GM18508 (cell line): ENCODE measurements around the gene OXLD1.

Source experiments
- ATAC-seq: cut with Tn5 transposase; IDR thresholded peaks from one replicate; pipeline ENCODE4 v1.9.1; 2021; ENCODE audit warnings: moderate number of reproducible peaks; ENCODE audit not compliant: insufficient read depth, unreplicated experiment

Gene OXLD1

DNA sequence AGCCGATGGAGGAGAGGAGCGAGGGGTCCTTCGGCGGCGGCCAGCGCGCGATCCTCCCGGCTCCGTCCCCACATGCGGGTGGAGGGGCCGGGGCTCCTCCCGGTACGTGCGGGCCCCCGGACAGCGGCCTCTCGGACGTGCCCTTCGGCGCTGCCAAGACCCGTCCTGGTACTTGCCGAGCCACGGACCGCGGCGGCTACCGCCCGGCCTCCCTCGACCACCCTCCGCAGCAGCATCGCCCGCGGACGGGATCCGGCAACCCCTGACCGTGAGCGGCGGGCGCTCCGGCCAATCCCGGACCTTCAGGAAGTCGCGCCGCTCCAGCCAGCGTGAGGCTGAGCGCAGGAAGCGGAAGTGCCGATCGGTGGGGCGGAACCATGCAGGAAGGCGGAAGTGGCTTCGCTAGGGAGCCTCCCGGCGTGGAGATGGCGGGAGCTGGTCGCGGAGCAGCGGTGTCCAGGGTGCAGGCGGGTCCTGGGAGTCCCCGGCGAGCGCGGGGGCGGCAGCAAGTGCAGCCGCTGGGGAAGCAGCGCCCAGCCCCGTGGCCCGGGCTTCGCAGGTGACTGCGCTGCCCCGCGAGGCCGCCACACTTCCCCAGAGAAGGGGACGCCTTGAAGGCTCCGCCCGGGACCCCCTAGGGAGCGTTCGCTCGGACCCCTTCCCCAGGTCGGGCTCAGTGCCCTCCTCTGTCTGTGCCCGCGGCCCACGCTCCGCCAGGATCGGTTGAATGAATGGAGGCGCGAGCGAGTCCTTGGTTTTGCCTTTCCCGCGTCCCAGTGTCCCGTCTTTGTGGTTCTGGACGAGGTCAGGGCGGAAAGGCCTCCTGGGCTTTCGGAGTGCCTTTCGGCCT is at the start of gene OXLD1, which contains the start of gene CCDC137:
Gene OXLD1, minus strand, starts transcription at position 264 of the 850 bp plus-strand sequence. Its CDS starts 28 bp downstream, at position 236.
Gene CCDC137, plus strand, starts transcription at position 396 of the 850 bp plus-strand sequence. Its CDS starts 30 bp downstream, at position 426.
- ATAC-seq = peak; percentile 52

- no peak for ATAC-seq
Measured at GRCh38 chr17:81715107-81715871, 48.9 kb upstream of the OXLD1 start.

GRCh38 chr17:81714412-81715106 is 48.2 kb upstream of the OXLD1 start:
- ATAC-seq = no peak

- no peak for ATAC-seq
Measured at GRCh38 chr17:81713556-81714411, 47.4 kb upstream of the OXLD1 start.

DNA sequence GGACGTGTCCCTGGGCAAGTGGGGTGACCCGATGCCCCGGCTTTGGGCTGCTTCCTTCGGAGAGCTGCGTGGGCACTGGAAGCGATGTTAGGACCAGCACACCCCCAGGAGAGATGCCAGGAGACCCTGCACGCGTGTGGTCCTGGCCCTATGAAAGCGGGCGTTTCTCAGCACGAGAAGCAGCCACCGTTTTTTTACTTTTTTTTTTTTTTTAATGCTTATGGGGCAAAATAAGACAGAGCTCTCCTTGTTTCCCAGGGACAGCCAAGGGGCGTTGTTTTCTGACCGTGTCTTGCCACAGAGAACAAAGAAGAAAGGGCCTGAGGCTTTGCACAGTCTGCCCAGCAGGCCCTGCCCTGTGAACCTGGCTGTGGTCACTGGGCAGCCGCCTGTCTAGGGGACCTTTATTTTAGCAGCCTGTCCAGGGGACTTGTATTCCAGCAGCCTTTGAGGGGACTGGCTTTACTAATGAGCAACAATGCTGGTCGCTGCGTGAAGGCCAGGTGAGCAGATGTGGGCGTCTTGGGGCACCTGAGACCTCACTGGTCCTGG is 46.7 kb upstream of the OXLD1 start:
- ATAC-seq = no peak

- no peak for ATAC-seq
Measured at GRCh38 chr17:81712468-81713003, 46.1 kb upstream of the OXLD1 start.

DNA sequence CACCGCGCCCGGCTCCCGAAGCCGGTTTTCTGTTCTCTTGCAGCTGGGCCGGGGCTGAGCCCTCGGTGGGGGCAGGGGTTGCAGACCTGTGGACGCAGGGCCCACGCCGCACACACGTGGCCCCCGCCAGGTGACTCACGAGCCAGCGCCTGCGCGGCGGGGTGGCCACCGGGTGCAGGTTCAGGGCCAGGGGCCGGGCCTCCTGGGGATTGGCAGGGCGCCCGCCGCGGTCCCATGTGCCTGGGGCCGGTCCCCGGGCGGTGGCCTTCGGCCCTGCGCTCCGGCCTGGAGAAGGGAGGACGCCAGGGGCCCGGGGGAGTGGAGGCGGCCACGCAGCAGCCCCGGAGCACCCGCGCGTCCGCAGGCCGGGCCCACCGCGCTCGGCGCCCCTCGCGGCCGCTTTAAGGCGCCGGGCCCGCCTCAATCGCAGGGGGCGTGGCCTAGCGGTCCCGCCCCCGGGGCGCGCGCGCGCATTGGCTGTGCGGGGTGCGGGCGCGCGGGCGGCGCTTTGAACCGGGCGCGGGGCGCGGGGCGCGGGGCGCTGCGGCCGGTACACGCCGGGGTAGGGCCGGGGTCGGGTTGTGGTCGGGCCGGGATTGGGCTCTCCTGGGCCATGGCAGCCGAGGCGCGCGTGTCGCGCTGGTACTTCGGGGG is 45.5 kb upstream of the OXLD1 start, which contains the start of gene SLC25A10:
Gene SLC25A10, plus strand, starts transcription at position 471 of the 654 bp plus-strand sequence. Its CDS starts 143 bp downstream, at position 614.
- no peak for ATAC-seq

- no peak for ATAC-seq
Measured at GRCh38 chr17:81710514-81711308, 44.3 kb upstream of the OXLD1 start.

GRCh38 chr17:81708739-81709185 is 42.4 kb upstream of the OXLD1 start:
- no peak for ATAC-seq

DNA sequence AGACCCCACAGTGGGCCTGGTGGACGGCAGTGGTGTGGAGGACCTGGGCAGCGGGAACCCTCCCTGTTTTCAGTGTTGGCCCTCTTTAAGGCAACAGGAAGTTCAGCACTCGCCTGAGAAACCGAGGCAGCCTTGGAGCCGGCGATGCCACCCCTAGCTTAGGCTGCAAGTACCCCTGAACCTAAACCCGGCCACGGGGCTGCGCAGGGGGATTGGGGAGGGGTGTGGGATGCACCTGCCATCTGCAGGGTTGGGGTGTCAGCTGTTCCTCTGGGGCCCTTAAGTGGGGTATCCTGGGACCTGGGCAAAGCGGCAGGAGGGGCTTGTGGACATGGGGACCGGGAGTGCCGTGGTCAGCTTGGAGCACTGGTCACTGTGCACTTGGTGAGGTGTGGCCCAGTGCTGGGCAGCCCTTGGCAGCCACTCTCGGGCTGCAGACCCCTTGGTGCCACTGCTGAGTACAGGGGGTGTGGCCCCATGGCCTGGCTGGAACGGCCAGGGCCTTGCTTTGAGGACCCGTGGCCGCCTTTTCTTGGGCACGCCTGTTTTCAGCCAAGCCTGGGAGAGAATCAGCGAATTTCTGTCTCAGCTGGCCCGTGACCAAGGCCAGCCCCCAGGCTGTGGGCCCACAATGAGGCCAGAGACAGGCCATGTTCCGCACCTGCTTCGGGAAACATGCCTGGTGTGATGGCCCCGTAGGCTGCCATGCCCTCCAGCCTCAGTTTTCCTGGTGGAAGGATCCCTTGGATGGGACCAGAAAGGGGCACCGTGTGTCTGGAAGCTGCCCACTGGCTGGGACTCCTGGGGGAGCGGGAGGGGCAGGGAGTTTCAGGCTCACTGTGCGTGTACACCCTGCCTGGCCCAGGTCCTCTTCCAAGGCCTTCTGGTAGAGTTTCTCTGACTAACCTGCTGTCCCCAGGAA is 41.6 kb upstream of the OXLD1 start:
- ATAC-seq = no peak

GRCh38 chr17:81706757-81707624 is 40.6 kb upstream of the OXLD1 start:
- no peak for ATAC-seq

GRCh38 chr17:81706232-81706611 is 39.8 kb upstream of the OXLD1 start:
- no peak for ATAC-seq

DNA sequence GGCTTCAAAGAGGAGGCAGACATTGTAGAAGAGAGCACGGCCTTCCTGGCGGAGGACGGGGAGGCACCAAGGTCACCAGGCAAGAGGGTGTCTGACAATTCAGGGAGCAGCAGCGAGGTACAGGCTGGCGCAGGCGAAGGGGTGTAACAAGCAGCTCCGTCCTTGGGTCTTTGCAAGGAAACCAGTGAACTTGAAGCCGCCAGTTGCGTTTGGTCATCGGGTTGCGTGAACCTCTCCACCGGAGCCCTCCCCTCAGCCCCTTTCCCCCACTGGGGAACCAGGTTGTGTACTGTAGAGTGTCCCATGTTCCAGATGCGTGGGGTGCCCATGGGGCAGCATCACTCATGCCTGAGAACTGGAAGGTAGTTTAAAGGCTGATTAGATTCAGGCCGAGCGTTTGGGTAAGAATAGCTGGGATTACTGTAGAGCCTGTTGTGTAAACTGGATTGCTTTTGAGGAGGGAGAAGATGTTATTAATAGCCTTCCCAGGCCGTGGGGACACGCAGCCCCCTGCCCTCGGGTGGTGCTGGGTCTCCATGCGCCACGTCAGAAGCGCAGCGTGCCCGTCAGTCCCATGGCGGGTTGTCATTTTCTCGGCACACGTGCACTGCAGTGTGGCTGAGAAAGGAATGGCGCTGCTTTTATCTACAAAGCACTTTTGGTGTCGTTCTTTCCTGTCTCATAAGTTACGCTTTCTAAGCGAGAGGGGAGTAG is 39.3 kb upstream of the OXLD1 start:
- ATAC-seq = no peak

GRCh38 chr17:81703747-81704654 is 37.6 kb upstream of the OXLD1 start:
- no peak for ATAC-seq
